Cardiac muscle cell (in vitro differentiated cells and primary cell): ENCODE results near the gene JAKMIP1. TPM values are rescaled to one million over a fixed set of nuclear protein-coding genes. Genes with fewer than 3 reads are reported as not detected.

Experiments used
- DNase-seq, 2 donors: peaks; one replicate each; pipeline versions ENCODE4 v3.0.0 to v3.0.0-alpha.2; 2010 to 2017; ENCODE audit warnings: low read depth in 1 of 2, low spot score in 1 of 2
- H3K27ac ChIP-seq: fragments of 200-600 bp; sonication (generic); 2 replicates; pipeline ENCODE4 v1.5.1; 2016
- H3K27me3 ChIP-seq: fragments of 200-600 bp; sonication (generic); 2 replicates; pipeline ENCODE4 v1.6.0; 2016; ENCODE audit warnings: control low read depth
- H3K36me3 ChIP-seq: fragments of 200-600 bp; sonication (generic); 2 replicates; pipeline ENCODE4 v1.5.1; 2016; ENCODE audit warnings: control low read depth
- H3K4me1 ChIP-seq: fragments of 200-600 bp; sonication (generic); 2 replicates; pipeline ENCODE4 v1.8.1; 2017; ENCODE audit warnings: low read depth, mild to moderate bottlenecking, mixed run types
- H3K4me3 ChIP-seq: fragments of 200-600 bp; sonication (generic); 2 replicates; pipeline ENCODE4 v1.5.1; 2016; ENCODE audit warnings: mild to moderate bottlenecking
- H3K9me3 ChIP-seq: fragments of 200-600 bp; sonication (generic); 2 replicates; pipeline ENCODE4 v1.5.1; 2017; ENCODE audit warnings: low read depth, mild to moderate bottlenecking, control low read depth
- CTCF ChIP-seq: IDR thresholded peaks from 2 replicates; pipeline ENCODE4 v1.5.1; 2012; ENCODE audit warnings: low read depth, mild to moderate bottlenecking, low read length
- polyA plus RNA-seq: library from polyadenylated mRNA; unstranded; fragments of >200 nt; fragmentation: Nextera tagmentation; extraction: Ambion mirVana; gene quantifications from 2 replicates; pipeline ENCODE4 v1.2.1, GENCODE V29; 2016
- total RNA-seq: library from RNA; depleted of rRNA; stranded (reverse); fragments of >200 nt; gene quantifications from 2 replicates; pipeline ENCODE4 v1.2.3, GENCODE V29; 2016

JAKMIP1 gene
- total and polyA plus RNA-seq, 2 experiments from 2014 or later = 0.68 to 1.2 TPM

- H3K27me3 ChIP-seq = peaks cover 3% of the 10 kb centered on the region
- no peak overlapping the region for H3K27ac ChIP-seq
- H3K4me3 ChIP-seq = no peak overlapping the region
- TF ChIP-seq CTCF = no peak
- H3K9me3 ChIP-seq = no peaks in the 10 kb centered on the region
- H3K36me3 ChIP-seq = no peaks in the 10 kb centered on the region
- no peak for DNase-seq
- no peaks in the 10 kb centered on the region for H3K4me1 ChIP-seq
Observed at GRCh38 chr4:6226506-6226905, 26.2 kb upstream of the JAKMIP1 start.

GRCh38 chr4:6225469-6225868 is 25.1 kb upstream of the JAKMIP1 start:
- no peaks in the 10 kb centered on the region for H3K36me3 ChIP-seq
- H3K4me1 ChIP-seq = no peaks in the 10 kb centered on the region
- H3K4me3 ChIP-seq = no peak overlapping the region
- no peaks in the 10 kb centered on the region for H3K9me3 ChIP-seq
- TF ChIP-seq CTCF = no peak
- peak; percentile 32 to 80 for DNase-seq
- H3K27me3 ChIP-seq = peaks cover 10% of the 10 kb centered on the region
- no peak overlapping the region for H3K27ac ChIP-seq

GRCh38 chr4:6224735-6225134 is 24.4 kb upstream of the JAKMIP1 start:
- Histone ChIP-seq H3K27ac (no peak overlapping the region), H3K36me3 (no peaks in the 10 kb centered on the region), H3K27me3 (peaks cover 14% of the 10 kb centered on the region), H3K9me3 (no peaks in the 10 kb centered on the region), H3K4me3 (no peak overlapping the region), H3K4me1 (no peaks in the 10 kb centered on the region)
- TF ChIP-seq CTCF = no peak
- no peak for DNase-seq

GRCh38 chr4:6222761-6223292 is 22.5 kb upstream of the JAKMIP1 start:
- no peaks in the 10 kb centered on the region for H3K9me3 ChIP-seq
- no peak for TF ChIP-seq CTCF
- H3K27me3 ChIP-seq = peaks cover 16% of the 10 kb centered on the region
- no peak overlapping the region for H3K27ac ChIP-seq
- H3K4me3 ChIP-seq = no peak overlapping the region
- H3K36me3 ChIP-seq = no peaks in the 10 kb centered on the region
- H3K4me1 ChIP-seq = no peaks in the 10 kb centered on the region
- peak; percentile 3 to 23 for DNase-seq

GRCh38 chr4:6221851-6222760 is 21.8 kb upstream of the JAKMIP1 start:
- no peak for TF ChIP-seq CTCF
- Histone ChIP-seq H3K4me1 (no peaks in the 10 kb centered on the region), H3K27me3 (peaks cover 16% of the 10 kb centered on the region), H3K27ac (no peak overlapping the region), H3K9me3 (no peaks in the 10 kb centered on the region), H3K4me3 (peak overlapping the region; percentile 52), H3K36me3 (no peaks in the 10 kb centered on the region)
- DNase-seq = peak; percentile 30 to 86
